ENCODE measurements around the gene DNAJC3. TPM values are rescaled to one million over a fixed set of nuclear protein-coding genes. Genes with fewer than 3 reads are reported as not detected.

The DNAJC3 gene
- total and polyA plus RNA-seq, 4 donors: 32.0 to 121 (median 37.1) TPM

DNA sequence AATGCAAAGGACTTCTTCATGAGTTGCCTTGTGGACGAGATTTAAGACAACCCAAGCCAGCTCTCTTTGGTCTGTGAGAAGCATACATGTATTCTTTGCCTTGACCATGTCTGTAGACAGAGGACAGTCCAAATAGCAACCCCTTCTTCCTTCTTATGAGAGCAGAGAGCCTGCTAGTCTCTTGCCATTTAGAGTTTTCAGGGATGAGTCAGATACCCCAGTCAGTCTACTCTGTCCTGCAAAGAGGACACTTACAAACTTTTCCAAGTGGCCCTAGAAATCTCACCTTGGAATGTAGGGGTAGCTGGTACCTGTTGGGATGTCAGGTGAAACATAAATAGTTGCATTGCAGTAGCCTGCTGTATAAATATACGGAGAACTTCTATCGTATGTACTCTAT, 36.7 kb downstream of the DNAJC3 start:
- no peak for TF ChIP-seq HNF4A (conservative IDR thresholded peaks at IDR 0.05)
- TF ChIP-seq SP1 (IDR thresholded peaks at IDR 0.05): no peak
- TF ChIP-seq NR2F2 (IDR thresholded peaks at IDR 0.05): no peak
- no peak for TF ChIP-seq ATF3 (IDR thresholded peaks at IDR 0.05)
- TF ChIP-seq CTCF (IDR thresholded peaks at IDR 0.05; ENCODE audit: low read depth, low read length, missing input control): no peak
- TF ChIP-seq EGR1 (IDR thresholded peaks at IDR 0.05; ENCODE audit: low read depth in 2 of 2): no peak
- no peak for TF ChIP-seq FOXA1 (IDR thresholded peaks at IDR 0.05)
- TF ChIP-seq FOXA2 (IDR thresholded peaks at IDR 0.05): no peak
- TF ChIP-seq, protein P1, sequence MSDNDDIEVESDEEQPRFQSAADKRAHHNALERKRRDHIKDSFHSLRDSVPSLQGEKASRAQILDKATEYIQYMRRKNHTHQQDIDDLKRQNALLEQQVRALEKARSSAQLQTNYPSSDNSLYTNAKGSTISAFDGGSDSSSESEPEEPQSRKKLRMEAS (IDR thresholded peaks at IDR 0.05): no peak
- no peak for TF ChIP-seq TAF1 (conservative IDR thresholded peaks at IDR 0.05)
- TF ChIP-seq RXRA (IDR thresholded peaks at IDR 0.05): no peak
- no peak for TF ChIP-seq JUND (IDR thresholded peaks at IDR 0.05)
- TF ChIP-seq YY1 (IDR thresholded peaks at IDR 0.05): no peak
- no peak for TF ChIP-seq HNF4G (IDR thresholded peaks at IDR 0.05)
- TF ChIP-seq, protein P2, sequence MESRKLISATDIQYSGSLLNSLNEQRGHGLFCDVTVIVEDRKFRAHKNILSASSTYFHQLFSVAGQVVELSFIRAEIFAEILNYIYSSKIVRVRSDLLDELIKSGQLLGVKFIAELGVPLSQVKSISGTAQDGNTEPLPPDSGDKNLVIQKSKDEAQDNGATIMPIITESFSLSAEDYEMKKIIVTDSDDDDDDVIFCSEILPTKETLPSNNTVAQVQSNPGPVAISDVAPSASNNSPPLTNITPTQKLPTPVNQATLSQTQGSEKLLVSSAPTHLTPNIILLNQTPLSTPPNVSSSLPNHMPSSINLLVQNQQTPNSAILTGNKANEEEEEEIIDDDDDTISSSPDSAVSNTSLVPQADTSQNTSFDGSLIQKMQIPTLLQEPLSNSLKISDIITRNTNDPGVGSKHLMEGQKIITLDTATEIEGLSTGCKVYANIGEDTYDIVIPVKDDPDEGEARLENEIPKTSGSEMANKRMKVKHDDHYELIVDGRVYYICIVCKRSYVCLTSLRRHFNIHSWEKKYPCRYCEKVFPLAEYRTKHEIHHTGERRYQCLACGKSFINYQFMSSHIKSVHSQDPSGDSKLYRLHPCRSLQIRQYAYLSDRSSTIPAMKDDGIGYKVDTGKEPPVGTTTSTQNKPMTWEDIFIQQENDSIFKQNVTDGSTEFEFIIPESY (IDR thresholded peaks at IDR 0.05): no peak
- no peak for TF ChIP-seq REST (IDR thresholded peaks at IDR 0.05)
- no peak for TF ChIP-seq RAD21 (IDR thresholded peaks at IDR 0.05)
- H3K4me3 ChIP-seq (ENCODE audit: low read depth in 1 of 3, low read length in 3 of 3): no peak overlapping the region
- no peak overlapping the region for H3K9ac ChIP-seq (ENCODE audit: low read depth in 1 of 2, low read length in 2 of 2)
- H3K27ac ChIP-seq (ENCODE audit: low read depth in 1 of 2, low read length in 2 of 2): no peak overlapping the region
- no peaks in the 10 kb centered on the region for H3K4me1 ChIP-seq (ENCODE audit: control insufficient read depth in 4 of 4, insufficient read depth in 4 of 4, low read length in 3 of 4)
- WGBS: 97% methylated on average over 3 of the region's 3 CpGs
- no peak for DNase-seq (ENCODE audit: low spot score)
- H3K27me3 ChIP-seq (ENCODE audit: control insufficient read depth in 4 of 4, insufficient read depth in 4 of 4, low read length in 3 of 4): no peaks in the 10 kb centered on the region
- H3K9me3 ChIP-seq (ENCODE audit: control insufficient read depth in 4 of 4, low read length in 3 of 4): no peaks in the 10 kb centered on the region
- peaks cover 0 to 17% (median 7%) of the 10 kb centered on the region in 4 donors for H3K36me3 ChIP-seq (ENCODE audit: control insufficient read depth in 4 of 4, insufficient read depth in 3 of 4, low read depth in 1 of 4, low read length in 3 of 4)

All from liver (tissue), 9 donors.